GM23248 (cell line): Measurements from ENCODE around the gene DMBX1. TPM values are rescaled to one million over a fixed set of nuclear protein-coding genes. Genes with fewer than 3 reads are reported as not detected.

Source experiments
- DNase-seq: peaks from one replicate; pipeline ENCODE4 v3.0.0-alpha.2; 2015
- H2AFZ ChIP-seq: fragments of 200-600 bp; sonication (generic); 2 replicates; pipeline ENCODE4 v1.6.1; 2016; ENCODE audit warnings: antibody characterized with exemption
- H3F3A ChIP-seq: fragments of 200-600 bp; sonication (generic); 2 replicates; pipeline ENCODE4 v1.6.1; 2016; ENCODE audit warnings: mild to moderate bottlenecking, antibody characterized with exemption, mixed run types; ENCODE audit not compliant: insufficient read depth
- H3K27ac ChIP-seq: fragments of 200-600 bp; sonication (generic); 2 replicates; pipeline ENCODE4 v1.5.1; 2016; ENCODE audit warnings: mild to moderate bottlenecking
- H3K27me3 ChIP-seq: fragments of 200-600 bp; sonication (generic); replicated peaks from 2 replicates; pipeline ENCODE4 v1.6.1; 2016; ENCODE audit warnings: mild to moderate bottlenecking; ENCODE audit not compliant: insufficient read depth
- H3K36me3 ChIP-seq: fragments of 200-600 bp; sonication (generic); 2 replicates; pipeline ENCODE4 v1.6.1; 2016; ENCODE audit warnings: low read depth, mild to moderate bottlenecking
- H3K4me1 ChIP-seq: fragments of 200-600 bp; sonication (generic); 2 replicates; pipeline ENCODE4 v1.6.1; 2016; ENCODE audit warnings: mild to moderate bottlenecking; ENCODE audit not compliant: insufficient read depth
- H3K4me2 ChIP-seq: fragments of 200-600 bp; sonication (generic); one replicate; pipeline ENCODE4 v1.6.1; 2016; ENCODE audit warnings: mild to moderate bottlenecking; ENCODE audit not compliant: unreplicated experiment
- H3K4me3 ChIP-seq: fragments of 200-600 bp; sonication (generic); 2 replicates; pipeline ENCODE4 v1.5.1; 2016; ENCODE audit warnings: mild to moderate bottlenecking
- H3K79me2 ChIP-seq: fragments of 200-600 bp; sonication (generic); 2 replicates; pipeline ENCODE4 v1.6.1; 2016; ENCODE audit warnings: mild to moderate bottlenecking; ENCODE audit not compliant: insufficient read depth
- H3K9ac ChIP-seq: fragments of 200-600 bp; sonication (generic); 2 replicates; pipeline ENCODE4 v1.6.1; 2016; ENCODE audit warnings: mild to moderate bottlenecking
- H3K9me2 ChIP-seq: fragments of 200-600 bp; sonication (generic); 2 replicates; pipeline ENCODE4 v1.6.1; 2016; ENCODE audit warnings: mixed run types, mild to moderate bottlenecking, moderate library complexity; ENCODE audit not compliant: insufficient read depth
- H3K9me3 ChIP-seq: fragments of 200-600 bp; sonication (generic); one replicate; pipeline ENCODE4 v1.6.1; 2017; ENCODE audit warnings: low read depth
- H4K20me1 ChIP-seq: fragments of 200-600 bp; sonication (generic); 2 replicates; pipeline ENCODE4 v1.6.0; 2016; ENCODE audit not compliant: insufficient read depth
- EZH2 ChIP-seq: fragments of 200-600 bp; sonication (generic); IDR thresholded peaks from 2 replicates; pipeline ENCODE4 v1.6.1; 2018; ENCODE audit warnings: antibody characterized with exemption, mild to moderate bottlenecking; ENCODE audit not compliant: insufficient read depth, poor library complexity, severe bottlenecking
- EZH2phosphoT487 ChIP-seq: fragments of 200-600 bp; sonication (generic); IDR thresholded peaks from 2 replicates; pipeline ENCODE4 v1.6.1; 2018; ENCODE audit warnings: antibody characterized with exemption, moderate library complexity, mild to moderate bottlenecking, low read depth; ENCODE audit not compliant: insufficient read depth
- WGBS, 2 experiments: methylation state at CpG; one replicate each; pipeline ENCODE4 v1.1.6; 2015 to 2017; ENCODE audit warnings: low lambda C conversion rate in 2 of 2, low coverage in 1 of 2; ENCODE audit errors: missing lambda C conversion rate in 2 of 2; 5-methylcytosine and 5-hydroxymethylcytosine counted together
- in situ Hi-C: fragments of 300-500 bp; cut with MboI; formaldehyde crosslinking; loops from 2 replicates; pipeline ENCODE4 v1.15.0; 2020
- polyA plus RNA-seq: library from polyadenylated mRNA; unstranded; fragments of >200 nt; fragmentation: Nextera tagmentation; extraction: Ambion mirVana; gene quantifications from 2 replicates; pipeline ENCODE4 v1.2.1, GENCODE V29; 2016
- total RNA-seq: library from RNA; depleted of rRNA; stranded (reverse); fragments of >200 nt; shearing (Covaris generic); gene quantifications from 2 replicates; pipeline ENCODE4 v1.2.3, GENCODE V29; 2014

Gene DMBX1
- total and polyA plus RNA-seq, 2 experiments from 2014 or later: not detected

- peak; percentile 33 for DNase-seq
- in situ Hi-C loops: loop anchor here (10.0 kb wide), 1 partner anchor 54 kb away; no protein-coding TSS in a partner anchor
Measured at GRCh38 chr1:46528297-46528955, 38.8 kb downstream of the DMBX1 start.

GRCh38 chr1:46529031-46529630, 39.5 kb downstream of the DMBX1 start:
- no peak overlapping the region for H3K4me2 ChIP-seq
- in situ Hi-C loops: loop anchor here (10.0 kb wide), 1 partner anchor 54 kb away; no protein-coding TSS in a partner anchor
- H3K36me3 ChIP-seq: no peaks in the 10 kb centered on the region
- H3K27me3 ChIP-seq: peaks cover 11% of the 10 kb centered on the region; the same call in 1 of the 2 replicates
- H3K4me3 ChIP-seq: no peak overlapping the region
- no peak for DNase-seq
- no peaks in the 10 kb centered on the region for H3K4me1 ChIP-seq
- H3K9me2 ChIP-seq: no peaks in the 10 kb centered on the region
- H3K27ac ChIP-seq: no peak overlapping the region
- H3K79me2 ChIP-seq: no peaks in the 10 kb centered on the region
- no peak overlapping the region for H3K9ac ChIP-seq
- no peak overlapping the region for H2AFZ ChIP-seq
- TF ChIP-seq EZH2phosphoT487: no peak
- no peak for TF ChIP-seq EZH2
- WGBS, 2 experiments: 47 to 51% methylated on average over 4 of the region's 4 CpGs
- no peaks in the 10 kb centered on the region for H4K20me1 ChIP-seq
- H3F3A ChIP-seq: 0 out of 2 replicates have a peak, but pooled peaks cover under 1% of the 10 kb centered on the region
- no peaks in the 10 kb centered on the region for H3K9me3 ChIP-seq

More at GRCh38 chr1:46528297-46528955, 38.8 kb downstream of the DMBX1 start:
- H3K9me3 ChIP-seq: no peaks in the 10 kb centered on the region
- no peaks in the 10 kb centered on the region for H3K4me1 ChIP-seq
- H2AFZ ChIP-seq: no peak overlapping the region
- H3K4me2 ChIP-seq: no peak overlapping the region
- no peak overlapping the region for H3K4me3 ChIP-seq
- TF ChIP-seq EZH2phosphoT487 (no peak), EZH2 (no peak)
- 47 to 48% methylated on average over 11 of the region's 11 CpGs for WGBS, 2 experiments
- H3K27me3 ChIP-seq: peaks cover 11% of the 10 kb centered on the region; the same call in 1 of the 2 replicates
- no peaks in the 10 kb centered on the region for H3F3A ChIP-seq
- no peaks in the 10 kb centered on the region for H3K36me3 ChIP-seq
- H3K79me2 ChIP-seq: no peaks in the 10 kb centered on the region
- no peaks in the 10 kb centered on the region for H3K9me2 ChIP-seq
- H4K20me1 ChIP-seq: no peaks in the 10 kb centered on the region
- H3K9ac ChIP-seq: no peak overlapping the region
- H3K27ac ChIP-seq: no peak overlapping the region

GRCh38 chr1:46530311-46530710, 40.7 kb downstream of the DMBX1 start:
- WGBS, 2 experiments: 70 to 71% methylated on average over 3 of the region's 3 CpGs
- Histone ChIP-seq H3K27me3 (peaks cover 11% of the 10 kb centered on the region; the same call in 1 of the 2 replicates), H3K36me3 (no peaks in the 10 kb centered on the region), H3K4me2 (no peak overlapping the region), H3K9ac (no peak overlapping the region), H4K20me1 (no peaks in the 10 kb centered on the region), H3K9me3 (no peaks in the 10 kb centered on the region), H3K27ac (no peak overlapping the region), H3F3A (0 out of 2 replicates have a peak, but pooled peaks cover 6% of the 10 kb centered on the region), H3K79me2 (no peaks in the 10 kb centered on the region), H3K4me3 (no peak overlapping the region), H3K9me2 (no peaks in the 10 kb centered on the region), H3K4me1 (no peaks in the 10 kb centered on the region), H2AFZ (no peak overlapping the region)
- no peak for TF ChIP-seq EZH2phosphoT487
- TF ChIP-seq EZH2: no peak
- DNase-seq: no peak
- in situ Hi-C loops: no loop called here

- peak; percentile 24 for DNase-seq
- Histone ChIP-seq H3K9me2 (no peaks in the 10 kb centered on the region), H3K79me2 (no peaks in the 10 kb centered on the region), H3K27ac (no peak overlapping the region), H3K4me1 (no peaks in the 10 kb centered on the region), H3K36me3 (no peaks in the 10 kb centered on the region), H3F3A (0 out of 2 replicates have a peak, but pooled peaks cover 6% of the 10 kb centered on the region), H2AFZ (no peak overlapping the region), H3K27me3 (peaks cover 11% of the 10 kb centered on the region; the same call in 1 of the 2 replicates), H3K4me3 (no peak overlapping the region), H3K9ac (no peak overlapping the region), H3K4me2 (no peak overlapping the region), H3K9me3 (no peaks in the 10 kb centered on the region), H4K20me1 (no peaks in the 10 kb centered on the region)
- in situ Hi-C loops: no loop called here
- WGBS, 2 experiments: 64% methylated on average over 6 of the region's 6 CpGs
- TF ChIP-seq EZH2 (no peak), EZH2phosphoT487 (no peak)
Measured at GRCh38 chr1:46530791-46531409, 41.3 kb downstream of the DMBX1 start.
